NCI-H1930 (cell line): Measurements from ENCODE around the gene LRRK1.
A peak's percentile ranks its signal among the peaks of the same experiment; 100 is the strongest.

Experiments used
- DNase-seq, 2 experiments: peaks; one replicate each; lab custom pipeline; 2025; lab: John Stamatoyannopoulos, UW

Gene LRRK1

DNA sequence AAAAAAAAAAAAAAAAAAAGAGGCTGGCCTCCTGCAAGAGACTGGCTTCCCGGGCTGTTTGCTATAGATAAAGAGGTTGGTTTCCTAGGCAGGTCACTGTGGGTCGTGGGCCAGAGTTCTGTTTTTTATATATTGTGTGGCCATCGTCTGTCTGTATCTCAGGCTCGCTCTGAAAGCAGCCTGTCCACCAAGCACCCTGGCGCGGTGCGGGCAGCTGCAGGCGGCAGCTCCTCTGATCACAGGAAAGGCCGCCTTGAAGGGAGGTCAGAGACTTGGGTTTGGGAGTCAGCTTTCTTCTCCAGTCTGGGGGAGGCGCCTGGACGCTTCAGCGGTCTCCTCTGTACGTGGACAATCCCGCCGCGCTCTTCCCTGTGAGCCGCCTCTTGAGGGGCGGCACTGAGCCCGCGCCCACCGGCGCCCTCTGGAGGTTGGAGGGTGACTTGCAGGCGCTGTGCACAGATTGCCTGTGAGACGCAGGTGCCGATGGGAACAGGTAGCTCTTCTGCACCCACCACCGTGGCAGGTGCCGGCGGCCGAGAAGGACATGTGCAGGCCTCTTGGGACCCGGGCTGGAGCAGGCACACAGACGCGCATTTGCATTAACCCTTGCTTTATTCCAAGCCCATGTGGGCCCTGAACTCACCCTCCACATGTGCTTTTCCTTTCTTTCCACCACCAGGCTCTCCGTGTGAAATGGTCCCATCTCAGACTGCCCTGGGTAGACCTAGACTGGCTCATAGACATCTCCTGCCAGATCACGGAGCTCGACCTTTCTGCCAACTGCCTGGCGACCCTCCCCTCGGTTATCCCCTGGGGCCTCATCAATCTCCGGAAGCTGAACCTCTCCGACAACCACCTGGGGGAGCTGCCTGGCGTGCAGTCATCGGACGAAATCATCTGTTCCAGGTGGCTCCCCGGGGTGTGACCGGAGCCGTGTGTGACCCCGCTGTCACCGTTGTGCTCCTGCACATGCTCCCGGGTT, 89.3 kb downstream of the LRRK1 start:
- DNase-seq: peak; percentile 40 to 79

DNA sequence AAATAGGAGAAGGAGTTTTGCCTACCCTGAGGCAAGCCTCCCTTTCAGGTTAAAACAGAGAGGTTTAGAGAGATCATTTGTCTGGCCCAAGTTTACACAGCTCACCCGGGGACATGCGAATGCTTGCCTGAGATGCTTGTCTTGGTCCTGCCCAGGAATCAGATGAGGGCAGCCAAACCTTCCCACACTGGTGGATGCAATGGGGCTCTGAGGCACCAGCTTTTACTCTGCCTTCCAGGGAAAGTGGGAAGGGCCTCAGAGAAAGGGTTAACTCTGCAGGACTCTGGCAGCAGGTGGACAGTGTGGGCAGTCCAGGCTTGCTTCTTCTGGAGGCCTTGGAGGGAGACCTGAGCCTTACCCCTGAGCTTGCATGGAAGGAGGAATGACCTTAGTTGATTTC, 90.0 kb downstream of the LRRK1 start:
- no peak for DNase-seq

GRCh38 chr15:101010781-101011180, 91.6 kb downstream of the LRRK1 start:
- no peak for DNase-seq

GRCh38 chr15:101012326-101013200, 93.4 kb downstream of the LRRK1 start:
- DNase-seq: no peak

DNA sequence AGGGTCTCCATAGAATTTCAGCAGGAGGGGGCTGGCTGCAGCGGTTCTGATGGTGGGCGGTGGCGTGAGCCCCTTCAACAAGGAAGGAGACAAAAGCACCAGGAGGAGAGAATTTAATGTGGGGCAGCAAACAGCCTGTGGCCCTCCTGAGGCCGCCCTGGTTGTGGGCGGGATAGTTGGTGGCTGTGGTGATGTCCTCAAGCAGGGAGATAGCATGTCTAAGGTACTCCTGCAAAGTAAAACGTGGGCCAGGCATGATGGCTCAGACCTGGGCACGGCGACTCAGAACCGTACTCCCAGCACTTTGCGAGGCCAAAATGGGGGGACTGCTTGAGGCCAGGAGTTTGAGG, 94.0 kb downstream of the LRRK1 start:
- DNase-seq: no peak

- no peak for DNase-seq
Observed at GRCh38 chr15:101013769-101014675, 94.9 kb downstream of the LRRK1 start.

GRCh38 chr15:101014921-101015841, 96.0 kb downstream of the LRRK1 start:
- DNase-seq: peak in 1 of 2 experiments; percentile 15

DNA sequence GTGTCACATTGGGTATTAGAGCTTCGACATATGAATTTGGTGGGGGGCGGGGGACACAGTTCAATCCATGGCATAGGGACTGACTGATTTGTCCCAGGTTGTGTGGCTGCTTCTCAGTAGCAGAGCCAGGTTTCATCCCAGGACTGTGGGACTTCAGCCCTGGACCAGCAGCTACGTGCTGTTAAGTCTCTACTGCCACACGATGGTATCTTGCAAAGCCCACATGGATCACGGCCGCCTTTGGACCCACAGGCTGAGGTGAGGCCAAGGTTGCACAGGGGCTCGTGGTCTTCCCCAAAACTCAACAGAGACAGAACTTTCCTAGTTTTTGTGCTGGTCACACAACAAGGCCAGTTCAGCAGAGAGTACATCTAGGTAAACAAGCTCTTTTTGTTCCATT, 97.4 kb downstream of the LRRK1 start:
- no peak for DNase-seq

DNA sequence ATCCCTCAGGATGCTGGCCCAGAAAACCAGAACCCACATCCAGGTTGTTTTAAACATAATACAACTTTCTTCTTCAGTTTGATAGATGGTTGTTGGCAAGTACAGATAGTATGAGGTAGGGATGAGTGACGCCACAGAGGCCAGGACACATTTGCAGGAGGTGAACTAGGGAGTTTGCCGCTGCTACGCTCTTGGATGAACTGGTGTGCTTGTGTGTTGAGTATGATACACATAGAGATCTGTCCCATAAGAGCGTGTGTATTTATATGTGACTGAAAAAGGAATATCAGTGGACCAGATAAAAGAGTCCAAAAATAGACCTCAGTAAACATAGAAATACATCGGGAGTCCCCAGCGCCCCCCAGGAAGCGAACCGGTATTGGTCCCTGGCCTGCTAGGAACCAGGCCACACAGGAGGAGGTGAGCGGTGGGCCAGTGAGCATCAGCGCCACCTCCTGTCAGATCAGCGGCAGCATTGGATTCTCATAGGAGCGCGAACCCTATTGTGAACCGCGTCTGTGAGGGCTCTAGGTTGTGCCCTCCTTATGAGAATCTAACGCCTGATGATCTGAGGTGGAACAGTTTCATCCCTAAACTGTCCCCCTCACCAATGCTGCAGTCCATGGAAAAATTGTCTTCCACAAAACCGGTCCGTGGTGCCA, 98.1 kb downstream of the LRRK1 start:
- no peak for DNase-seq

- DNase-seq: no peak
Observed at GRCh38 chr15:101018016-101018415, 98.9 kb downstream of the LRRK1 start.

DNA sequence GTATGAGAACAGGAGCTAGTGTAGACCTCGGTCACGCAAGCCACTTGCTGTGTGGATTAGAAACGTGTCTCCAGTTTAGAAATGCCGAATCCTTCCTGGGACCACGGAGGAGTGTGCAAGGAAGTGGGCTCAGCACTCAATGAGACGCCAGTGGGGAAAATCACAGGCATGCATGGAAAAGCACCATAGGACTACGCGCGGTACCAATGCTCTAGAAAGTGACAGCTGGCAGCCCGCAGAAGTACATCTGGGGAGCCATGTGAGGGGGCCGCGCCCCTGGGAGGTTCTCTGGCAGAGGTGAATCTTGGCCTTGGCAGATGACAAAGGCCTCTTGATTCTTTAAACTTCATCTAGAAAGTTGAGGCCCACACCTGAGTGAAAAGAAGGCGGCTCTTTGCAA, 99.3 kb downstream of the LRRK1 start:
- DNase-seq: no peak

- DNase-seq: no peak
Observed at GRCh38 chr15:101019366-101019896, 100.3 kb downstream of the LRRK1 start.

DNA sequence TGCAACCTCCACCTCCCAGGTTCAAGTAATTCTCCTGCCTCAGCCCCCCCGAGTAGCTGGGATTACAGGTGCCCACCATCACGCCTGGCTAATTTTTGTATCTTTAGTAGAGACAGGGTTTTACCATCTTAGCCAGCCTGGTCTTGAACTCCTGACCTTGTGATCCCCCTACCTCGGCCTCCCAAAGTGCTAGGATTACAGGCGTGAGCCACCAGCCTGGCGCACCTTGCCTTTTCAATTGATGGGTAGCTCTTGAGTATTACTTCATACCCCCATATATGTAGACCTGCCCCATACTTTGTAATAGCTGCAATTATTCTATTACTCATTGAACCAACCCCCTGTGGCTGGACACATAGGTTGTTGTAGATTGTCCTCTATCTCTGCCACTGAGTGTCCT, 101.3 kb downstream of the LRRK1 start:
- no peak for DNase-seq

DNA sequence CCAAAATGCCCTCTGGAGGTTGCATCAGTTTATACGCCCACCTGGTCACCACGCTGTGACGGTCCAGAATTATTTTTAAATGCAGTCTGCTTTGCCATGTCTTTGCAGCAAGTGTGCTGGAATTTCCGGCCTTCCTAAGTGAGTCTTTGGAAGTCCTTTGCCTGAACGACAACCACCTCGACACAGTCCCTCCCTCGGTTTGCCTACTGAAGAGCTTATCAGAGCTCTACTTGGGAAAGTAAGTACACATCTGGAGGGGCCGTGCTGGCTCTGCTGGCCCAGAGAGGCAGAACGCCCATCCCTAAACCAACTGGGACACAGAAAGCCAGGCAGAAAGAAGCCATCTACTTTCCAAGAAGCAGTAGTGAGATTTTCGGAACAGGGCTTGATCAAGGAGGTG, 101.8 kb downstream of the LRRK1 start:
- DNase-seq: no peak

- no peak for DNase-seq
Observed at GRCh38 chr15:101022306-101022705, 103.1 kb downstream of the LRRK1 start.

DNA sequence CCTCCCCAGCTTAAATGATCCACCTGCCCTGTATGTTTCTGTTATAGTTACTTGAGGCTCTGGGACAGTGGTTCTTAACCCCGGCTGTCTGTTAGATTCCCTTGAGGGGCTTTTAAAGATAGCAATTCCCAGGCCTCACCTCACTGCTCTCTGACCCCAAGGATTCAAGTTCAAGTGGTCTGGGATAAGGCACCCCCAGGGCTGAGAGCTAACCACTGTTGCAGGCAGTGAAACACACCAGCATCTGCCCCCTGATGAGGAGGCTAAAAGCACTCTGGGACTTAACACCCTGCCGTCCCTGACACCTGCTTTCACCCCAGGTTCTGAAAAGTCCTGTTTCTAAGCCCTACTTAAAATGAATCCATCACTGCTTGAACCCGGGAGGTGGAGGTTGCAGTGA, 103.7 kb downstream of the LRRK1 start:
- DNase-seq: no peak

- DNase-seq: no peak
Observed at GRCh38 chr15:101023501-101024072, 104.4 kb downstream of the LRRK1 start.

GRCh38 chr15:101024073-101024695, 105.0 kb downstream of the LRRK1 start:
- DNase-seq: no peak
